ENCODE results near the gene C11orf97. TPM values are rescaled to one million over a fixed set of nuclear protein-coding genes. Genes with fewer than 3 reads are reported as not detected.
"Not testable (repeated sequence)": the region's sequence is repeated elsewhere in the genome, so short reads cannot be mapped to it uniquely, and the experiment has no call there.

Gene C11orf97
- total RNA-seq, 1 experiment from 2014 or later, result not detected

DNA sequence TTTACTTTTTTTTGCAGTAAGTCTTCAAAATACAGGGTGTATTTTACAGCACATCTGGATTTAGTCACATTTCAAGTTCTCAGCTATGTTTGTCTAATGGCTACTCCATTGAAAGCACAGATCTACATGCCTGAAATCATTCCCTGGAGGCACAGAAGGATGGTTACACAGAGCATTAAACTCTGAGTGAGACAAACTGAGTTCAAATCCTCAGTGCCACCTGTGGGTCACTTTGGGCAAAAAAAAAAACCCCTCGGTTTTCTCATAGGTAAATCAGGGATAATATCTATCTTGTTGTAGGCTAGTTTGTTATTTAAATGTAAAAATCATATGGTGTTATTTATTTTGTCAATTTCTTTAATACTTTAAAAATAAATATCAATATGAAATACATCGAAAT, 10.7 kb upstream of the C11orf97 start:
- Histone ChIP-seq H3K4me3 (ENCODE audit: low read depth in 2 of 2, low read length in 2 of 2) (no peak overlapping the region), H3K9me3 (ENCODE audit: control insufficient read depth, insufficient read depth, low read depth, low read length) (no peaks in the 10 kb centered on the region), H3K27ac (ENCODE audit: low read length) (no peak overlapping the region), H3K36me3 (ENCODE audit: control insufficient read depth, insufficient read depth, low read length) (peaks cover 20% of the 10 kb centered on the region), H3K4me1 (ENCODE audit: control insufficient read depth, insufficient read depth, low read length) (no peaks in the 10 kb centered on the region), H3K27me3 (ENCODE audit: control insufficient read depth, insufficient read depth, low read length) (no peaks in the 10 kb centered on the region)
- ChIA-PET POLR2A (no interaction called here), CTCF (no interaction called here)
- DNase-seq (ENCODE audit: low read depth, low spot score) (no peak), ATAC-seq (no peak)
- no TSS peak for BruUV-seq (replicated peaks)
- in situ Hi-C loops (cut with HindIII; ENCODE audit: low pct_unique_long_range_greater_than_20kb, low sequenced_read_pairs), result no loop called here
- intact Hi-C loops (cut with micrococcal nuclease; ENCODE audit: unreplicated experiment), result loop anchor here (5.0 to 10.0 kb wide), 3 partner anchors 174 to 1267 kb away; no protein-coding TSS in a partner anchor
- TF ChIP-seq, protein P1, sequence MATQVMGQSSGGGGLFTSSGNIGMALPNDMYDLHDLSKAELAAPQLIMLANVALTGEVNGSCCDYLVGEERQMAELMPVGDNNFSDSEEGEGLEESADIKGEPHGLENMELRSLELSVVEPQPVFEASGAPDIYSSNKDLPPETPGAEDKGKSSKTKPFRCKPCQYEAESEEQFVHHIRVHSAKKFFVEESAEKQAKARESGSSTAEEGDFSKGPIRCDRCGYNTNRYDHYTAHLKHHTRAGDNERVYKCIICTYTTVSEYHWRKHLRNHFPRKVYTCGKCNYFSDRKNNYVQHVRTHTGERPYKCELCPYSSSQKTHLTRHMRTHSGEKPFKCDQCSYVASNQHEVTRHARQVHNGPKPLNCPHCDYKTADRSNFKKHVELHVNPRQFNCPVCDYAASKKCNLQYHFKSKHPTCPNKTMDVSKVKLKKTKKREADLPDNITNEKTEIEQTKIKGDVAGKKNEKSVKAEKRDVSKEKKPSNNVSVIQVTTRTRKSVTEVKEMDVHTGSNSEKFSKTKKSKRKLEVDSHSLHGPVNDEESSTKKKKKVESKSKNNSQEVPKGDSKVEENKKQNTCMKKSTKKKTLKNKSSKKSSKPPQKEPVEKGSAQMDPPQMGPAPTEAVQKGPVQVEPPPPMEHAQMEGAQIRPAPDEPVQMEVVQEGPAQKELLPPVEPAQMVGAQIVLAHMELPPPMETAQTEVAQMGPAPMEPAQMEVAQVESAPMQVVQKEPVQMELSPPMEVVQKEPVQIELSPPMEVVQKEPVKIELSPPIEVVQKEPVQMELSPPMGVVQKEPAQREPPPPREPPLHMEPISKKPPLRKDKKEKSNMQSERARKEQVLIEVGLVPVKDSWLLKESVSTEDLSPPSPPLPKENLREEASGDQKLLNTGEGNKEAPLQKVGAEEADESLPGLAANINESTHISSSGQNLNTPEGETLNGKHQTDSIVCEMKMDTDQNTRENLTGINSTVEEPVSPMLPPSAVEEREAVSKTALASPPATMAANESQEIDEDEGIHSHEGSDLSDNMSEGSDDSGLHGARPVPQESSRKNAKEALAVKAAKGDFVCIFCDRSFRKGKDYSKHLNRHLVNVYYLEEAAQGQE (IDR thresholded peaks at IDR 0.05; ENCODE audit: insufficient read depth in 1 of 2, low read depth in 2 of 2, low read length in 1 of 2), result no peak
- TF ChIP-seq POLR2AphosphoS5 (IDR thresholded peaks at IDR 0.05; ENCODE audit: low read depth, low read length), result no peak
- TF ChIP-seq, protein P2, sequence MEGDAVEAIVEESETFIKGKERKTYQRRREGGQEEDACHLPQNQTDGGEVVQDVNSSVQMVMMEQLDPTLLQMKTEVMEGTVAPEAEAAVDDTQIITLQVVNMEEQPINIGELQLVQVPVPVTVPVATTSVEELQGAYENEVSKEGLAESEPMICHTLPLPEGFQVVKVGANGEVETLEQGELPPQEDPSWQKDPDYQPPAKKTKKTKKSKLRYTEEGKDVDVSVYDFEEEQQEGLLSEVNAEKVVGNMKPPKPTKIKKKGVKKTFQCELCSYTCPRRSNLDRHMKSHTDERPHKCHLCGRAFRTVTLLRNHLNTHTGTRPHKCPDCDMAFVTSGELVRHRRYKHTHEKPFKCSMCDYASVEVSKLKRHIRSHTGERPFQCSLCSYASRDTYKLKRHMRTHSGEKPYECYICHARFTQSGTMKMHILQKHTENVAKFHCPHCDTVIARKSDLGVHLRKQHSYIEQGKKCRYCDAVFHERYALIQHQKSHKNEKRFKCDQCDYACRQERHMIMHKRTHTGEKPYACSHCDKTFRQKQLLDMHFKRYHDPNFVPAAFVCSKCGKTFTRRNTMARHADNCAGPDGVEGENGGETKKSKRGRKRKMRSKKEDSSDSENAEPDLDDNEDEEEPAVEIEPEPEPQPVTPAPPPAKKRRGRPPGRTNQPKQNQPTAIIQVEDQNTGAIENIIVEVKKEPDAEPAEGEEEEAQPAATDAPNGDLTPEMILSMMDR (IDR thresholded peaks at IDR 0.05), result peak; percentile 11; the same call in 1 of the 2 replicates

DNA sequence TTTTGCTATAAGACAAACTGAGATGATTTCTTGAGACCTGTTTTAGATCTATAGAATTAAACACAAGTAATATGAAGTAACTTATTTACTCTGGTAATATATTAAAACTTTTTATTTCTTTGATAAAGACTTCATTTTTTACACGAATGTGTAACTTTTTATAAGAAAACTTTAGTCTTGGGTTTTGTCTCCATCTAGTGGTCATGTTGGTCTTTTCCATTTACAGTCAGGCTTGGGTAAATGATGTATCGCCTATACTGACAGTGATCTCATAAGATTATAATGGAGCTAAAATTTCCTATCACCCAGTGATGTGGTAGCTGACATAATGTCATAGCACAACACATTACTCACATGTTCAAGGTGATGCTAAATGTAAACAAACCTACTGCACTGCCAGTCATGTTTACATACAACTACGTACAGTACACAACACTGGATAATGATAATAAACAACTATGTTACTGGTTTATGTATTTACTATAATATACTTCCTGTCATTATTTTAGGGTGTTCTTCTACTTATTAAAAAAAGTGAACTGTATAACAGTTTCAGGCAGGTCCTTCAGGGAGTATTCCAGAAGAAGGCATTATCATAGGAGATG, 7.5 kb upstream of the C11orf97 start:
- Histone ChIP-seq H3K36me3 (ENCODE audit: control insufficient read depth, insufficient read depth, low read length) (no peaks in the 10 kb centered on the region), H3K4me3 (ENCODE audit: low read depth in 2 of 2, low read length in 2 of 2) (no peak overlapping the region), H3K4me1 (ENCODE audit: control insufficient read depth, insufficient read depth, low read length) (no peaks in the 10 kb centered on the region), H3K27ac (ENCODE audit: low read length) (no peak overlapping the region), H3K9me3 (ENCODE audit: control insufficient read depth, insufficient read depth, low read depth, low read length) (no peaks in the 10 kb centered on the region), H3K27me3 (ENCODE audit: control insufficient read depth, insufficient read depth, low read length) (no peaks in the 10 kb centered on the region)
- peak; percentile 86 for ATAC-seq
- ChIA-PET POLR2A (interaction anchor here (0.6 kb wide), 2 partner anchors 222 to 327 kb away, joined by 3 read pairs; no protein-coding TSS in a partner anchor), CTCF (interaction anchor here (1.5 kb wide), 1 partner anchor 609 kb away, joined by 6 read pairs; no protein-coding TSS in a partner anchor)
- intact Hi-C loops (cut with micrococcal nuclease; ENCODE audit: unreplicated experiment), result loop anchor here (2.0 to 10.0 kb wide), 4 partner anchors 177 to 1270 kb away; no protein-coding TSS in a partner anchor
- DNase-seq (ENCODE audit: low read depth, low spot score), result no peak
- in situ Hi-C loops (cut with HindIII; ENCODE audit: low pct_unique_long_range_greater_than_20kb, low sequenced_read_pairs), result no loop called here
- BruUV-seq (replicated peaks), result no TSS peak
- TF ChIP-seq, protein P1 (IDR thresholded peaks at IDR 0.05; ENCODE audit: insufficient read depth in 1 of 2, low read depth in 2 of 2, low read length in 1 of 2), result no peak
- no peak for TF ChIP-seq TCF7L2 (IDR thresholded peaks at IDR 0.05; ENCODE audit: low read depth, low read length)
- TF ChIP-seq, protein P2 (IDR thresholded peaks at IDR 0.05), result peak; percentile 77; the same call in 1 of the 2 replicates

DNA sequence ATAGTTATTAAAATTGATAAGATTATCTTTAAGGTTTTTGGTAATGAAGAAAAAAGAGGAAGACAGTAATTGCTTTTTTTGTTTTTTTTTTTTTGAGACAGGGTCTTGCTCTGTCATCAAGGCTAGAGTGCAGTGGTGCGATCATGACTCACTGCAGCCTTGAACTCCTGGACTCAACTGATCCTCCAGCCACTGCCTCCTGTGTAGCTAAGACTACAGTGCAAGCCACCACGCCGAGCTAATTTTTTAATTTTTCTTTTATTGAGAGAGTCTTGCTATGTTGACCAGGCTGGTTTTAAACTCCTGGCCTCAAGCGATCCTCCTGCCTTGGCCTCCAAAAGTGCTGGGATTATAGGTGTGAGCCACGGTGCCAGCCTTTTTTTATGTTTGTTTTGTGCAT, 5.7 kb upstream of the C11orf97 start:
- in situ Hi-C loops (cut with HindIII; ENCODE audit: low pct_unique_long_range_greater_than_20kb, low sequenced_read_pairs); DNase-seq (ENCODE audit: low read depth, low spot score); H3K4me3 ChIP-seq (ENCODE audit: low read depth in 2 of 2, low read length in 2 of 2); H3K27me3 ChIP-seq (ENCODE audit: control insufficient read depth, insufficient read depth, low read length); H3K9me3 ChIP-seq (ENCODE audit: control insufficient read depth, insufficient read depth, low read depth, low read length); BruUV-seq (replicated peaks); H3K4me1 ChIP-seq (ENCODE audit: control insufficient read depth, insufficient read depth, low read length); H3K36me3 ChIP-seq (ENCODE audit: control insufficient read depth, insufficient read depth, low read length); POLR2A ChIA-PET; H3K27ac ChIP-seq (ENCODE audit: low read length); ATAC-seq: not testable (repeated sequence)
- CTCF ChIA-PET, result interaction anchor here (0.6 kb wide), 1 partner anchor 668 kb away, joined by 3 read pairs; no protein-coding TSS in a partner anchor
- intact Hi-C loops (cut with micrococcal nuclease; ENCODE audit: unreplicated experiment), result loop anchor here (10.0 kb wide), 1 partner anchor 1272 kb away; no protein-coding TSS in a partner anchor
